HG03159 (cell line): Measurements from ENCODE around the gene EIF4G3.
A peak's percentile ranks its signal among the peaks of the same experiment; 100 is the strongest.
"Not testable (repeated sequence)": the region's sequence is repeated elsewhere in the genome, so short reads cannot be mapped to it uniquely, and the experiment has no call there.

Experiments used
- ATAC-seq: cut with Tn5 transposase; IDR thresholded peaks from one replicate; pipeline ENCODE4 v1.9.1; 2021; ENCODE audit warnings: mild to moderate bottlenecking, moderate library complexity; ENCODE audit not compliant: unreplicated experiment

Gene EIF4G3

DNA sequence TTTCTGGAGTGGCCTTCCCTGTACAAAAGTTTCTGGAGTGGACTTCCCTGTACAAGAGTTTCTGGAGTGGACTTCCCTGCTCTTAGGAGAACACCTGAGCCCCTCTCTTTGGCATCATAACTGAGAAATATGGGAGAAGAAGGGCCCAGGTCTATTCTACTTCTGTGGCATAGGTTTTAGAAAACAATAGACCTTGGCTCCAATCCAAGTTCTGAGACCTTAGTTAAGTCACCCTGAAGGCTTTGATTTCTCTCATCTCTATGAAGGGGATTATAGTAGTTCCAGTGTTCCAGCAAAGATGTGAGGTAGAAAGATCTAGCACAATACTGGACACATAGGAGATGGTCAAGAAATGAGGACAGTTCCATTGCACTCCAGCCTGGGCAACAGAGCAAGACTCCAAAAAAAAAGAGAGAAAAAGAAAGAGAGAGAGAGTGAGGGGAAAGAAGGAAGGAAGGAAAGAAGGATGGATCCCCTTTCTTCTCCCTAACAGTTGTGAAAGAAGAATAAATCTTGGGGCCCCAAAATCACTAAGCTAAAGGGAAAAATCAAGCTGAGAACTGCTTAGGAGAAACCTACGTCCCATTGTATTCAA, 13.3 kb upstream of the EIF4G3 start:
- no peak for ATAC-seq

DNA sequence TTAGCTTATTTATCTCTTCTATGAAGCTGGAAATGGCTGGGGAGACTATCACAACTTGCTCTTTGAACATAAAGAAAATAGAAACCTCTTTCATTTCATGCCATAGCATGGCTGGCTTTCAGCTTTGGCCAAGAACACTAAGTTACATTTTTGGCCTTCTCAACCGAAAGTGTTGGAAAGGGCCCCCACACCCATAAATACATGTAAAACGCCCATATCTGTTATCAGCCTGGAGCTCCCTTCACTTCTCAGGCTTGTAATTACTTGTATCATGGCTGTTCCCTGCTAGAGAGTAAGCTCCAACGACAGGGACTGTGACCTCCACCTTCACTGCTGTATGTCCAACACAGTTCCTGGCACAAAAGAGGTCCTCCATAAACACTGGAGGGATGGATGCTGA, 12.7 kb upstream of the EIF4G3 start:
- ATAC-seq: no peak

GRCh38 chr1:21188235-21188634, 11.5 kb upstream of the EIF4G3 start:
- ATAC-seq: no peak

GRCh38 chr1:21185221-21185731, 8.6 kb upstream of the EIF4G3 start:
- no peak for ATAC-seq

- no peak for ATAC-seq
Measured at GRCh38 chr1:21184276-21184675, 7.6 kb upstream of the EIF4G3 start.

DNA sequence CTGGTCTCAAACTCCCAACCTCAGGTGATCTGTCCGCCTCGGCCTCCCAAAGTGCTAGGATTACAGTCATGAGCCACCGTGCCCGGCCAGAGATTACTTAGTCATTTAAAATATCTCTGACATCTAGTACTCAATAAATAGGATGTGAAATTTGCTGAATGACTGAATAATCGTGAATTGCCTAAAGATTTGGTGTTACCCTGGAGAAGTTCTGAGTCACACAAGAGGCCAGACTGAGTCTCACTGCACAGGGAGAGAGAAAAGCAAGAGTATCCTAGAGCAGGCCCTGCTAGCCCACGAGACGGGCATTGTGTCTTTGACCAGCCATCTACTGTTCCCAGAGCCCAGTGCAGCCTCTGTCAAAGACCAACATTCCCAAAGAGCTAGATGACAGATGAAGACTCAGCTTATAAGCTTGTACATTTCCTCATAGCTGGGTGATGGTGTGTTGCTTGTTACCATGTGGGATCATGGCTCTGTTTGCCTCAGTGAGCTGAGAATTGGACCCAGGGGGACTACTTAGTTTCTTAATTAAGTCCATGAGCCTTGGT, 5.6 kb upstream of the EIF4G3 start:
- ATAC-seq: no peak

DNA sequence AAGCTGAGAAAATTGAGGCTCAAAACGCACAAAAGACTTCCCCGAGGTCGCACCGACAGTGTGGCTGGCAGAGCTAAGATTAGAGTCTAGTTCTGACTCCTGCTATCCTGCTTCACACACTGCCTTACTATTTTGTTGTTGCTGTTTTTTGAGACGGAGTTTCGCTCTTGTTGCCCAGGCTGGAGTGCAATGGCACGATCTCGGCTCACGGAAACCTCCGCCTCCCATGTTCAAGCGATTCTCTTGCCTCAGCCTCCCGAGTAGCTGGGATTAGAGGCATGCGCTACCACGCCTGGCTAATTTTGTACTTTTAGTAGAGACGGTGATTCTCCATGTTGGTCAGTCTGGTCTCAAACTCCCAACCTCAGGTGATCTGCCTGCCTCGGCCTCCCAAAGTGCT, 1.6 kb upstream of the EIF4G3 start:
- ATAC-seq: not testable (repeated sequence)

- ATAC-seq: peak; percentile 13
Measured at GRCh38 chr1:21175670-21176581, 771 bp downstream of the EIF4G3 start.

- ATAC-seq: no peak
Measured at GRCh38 chr1:21175324-21175669, 1.4 kb downstream of the EIF4G3 start.

GRCh38 chr1:21174654-21175323, 1.9 kb downstream of the EIF4G3 start:
- no peak for ATAC-seq

DNA sequence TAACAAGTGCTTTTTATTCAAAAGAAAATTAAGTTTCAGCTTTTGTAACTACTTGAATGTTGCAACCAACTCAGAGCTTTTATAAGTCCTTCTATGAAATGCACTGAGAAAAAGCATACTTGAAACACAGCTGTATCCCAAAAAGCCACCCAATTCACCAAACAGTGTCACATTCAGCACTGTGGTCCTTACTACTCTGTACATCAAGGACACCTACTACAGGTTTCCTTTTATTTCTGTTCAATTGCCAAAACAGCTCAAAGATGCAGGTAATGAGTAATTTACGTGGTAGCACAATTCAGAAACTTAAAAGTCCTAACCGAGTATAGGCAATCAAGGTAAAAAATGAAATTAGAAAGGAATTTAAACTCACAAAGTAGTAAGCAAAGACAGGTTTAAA, 2.5 kb downstream of the EIF4G3 start:
- no peak for ATAC-seq

- not testable (repeated sequence) for ATAC-seq
Measured at GRCh38 chr1:21173096-21173495, 3.6 kb downstream of the EIF4G3 start.

GRCh38 chr1:21170837-21171236, 5.9 kb downstream of the EIF4G3 start:
- ATAC-seq: not testable (repeated sequence)

- ATAC-seq: no peak
Measured at GRCh38 chr1:21168444-21168843, 8.3 kb downstream of the EIF4G3 start.

- no peak for ATAC-seq
Measured at GRCh38 chr1:21165646-21166045, 11.1 kb downstream of the EIF4G3 start.

DNA sequence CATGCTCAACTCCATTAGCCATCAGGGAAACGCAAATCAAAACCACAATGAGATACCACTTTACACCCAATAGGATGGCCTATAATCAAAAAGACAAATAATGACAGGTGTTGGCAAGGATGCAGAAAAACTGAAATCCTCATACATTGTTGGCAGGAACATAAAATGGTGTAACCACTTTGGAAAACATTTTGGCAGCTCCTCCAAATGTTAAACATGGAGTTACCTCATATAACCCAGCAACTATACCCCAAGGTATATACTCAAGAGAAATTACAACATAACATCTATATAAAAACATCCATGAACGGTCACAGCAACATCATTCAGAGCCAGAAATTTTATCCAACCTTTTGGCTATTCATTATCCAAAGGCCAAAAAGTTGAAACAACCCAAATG, 11.6 kb downstream of the EIF4G3 start:
- no peak for ATAC-seq

- no peak for ATAC-seq
Measured at GRCh38 chr1:21164266-21164665, 12.4 kb downstream of the EIF4G3 start.

DNA sequence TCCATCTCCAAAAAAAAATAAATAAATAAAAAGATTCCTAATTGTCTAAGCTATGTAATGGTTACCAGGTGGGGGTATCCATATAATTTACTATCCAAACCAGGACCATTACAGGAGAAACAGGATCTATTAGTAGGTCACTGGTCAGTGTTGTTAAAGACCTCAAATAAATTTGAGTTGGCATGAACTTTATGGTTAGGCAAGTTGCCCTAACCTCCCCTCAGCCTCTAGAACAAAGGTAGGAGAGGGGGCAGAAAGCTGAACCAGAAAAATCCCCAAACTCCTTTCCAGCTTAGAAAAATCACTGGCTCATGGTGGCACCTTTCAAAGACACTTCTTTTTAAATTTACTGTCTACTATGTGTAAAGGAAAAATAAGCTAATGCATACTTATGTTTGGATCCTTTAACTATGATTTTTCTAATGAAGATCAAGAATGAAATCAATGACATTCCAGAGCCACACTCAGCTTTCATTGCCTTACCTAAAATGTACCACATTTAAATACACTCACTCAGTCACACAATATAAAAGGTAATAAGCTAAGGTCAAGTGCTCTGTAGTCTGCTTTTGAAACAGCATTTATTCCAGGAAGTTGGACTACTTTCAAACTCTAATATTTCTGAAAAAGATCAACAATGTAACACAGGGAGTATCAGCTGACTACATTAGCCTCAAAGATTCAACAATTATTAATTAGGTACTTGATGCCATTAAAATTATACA, 13.8 kb downstream of the EIF4G3 start:
- ATAC-seq: no peak

DNA sequence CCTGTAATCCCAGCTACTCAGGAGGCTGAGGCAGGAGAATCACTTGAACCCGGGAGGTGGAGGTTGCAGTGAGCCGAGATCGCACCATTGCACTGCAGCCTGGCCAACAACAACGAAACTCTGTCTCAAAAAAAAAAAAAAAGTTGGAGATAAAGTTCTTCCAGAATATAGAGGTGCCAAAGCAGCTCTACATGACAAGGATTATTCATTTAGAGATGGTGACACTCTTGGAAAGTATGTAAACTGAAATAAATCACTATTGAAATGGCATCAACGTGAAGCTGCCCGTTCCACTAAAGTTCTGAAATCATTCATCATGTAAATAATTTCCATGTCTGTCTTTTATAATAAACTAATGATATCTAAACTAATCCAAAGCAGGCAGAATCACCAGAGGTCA, 14.9 kb downstream of the EIF4G3 start:
- ATAC-seq: no peak

GRCh38 chr1:21160263-21160796, 16.4 kb downstream of the EIF4G3 start:
- no peak for ATAC-seq

DNA sequence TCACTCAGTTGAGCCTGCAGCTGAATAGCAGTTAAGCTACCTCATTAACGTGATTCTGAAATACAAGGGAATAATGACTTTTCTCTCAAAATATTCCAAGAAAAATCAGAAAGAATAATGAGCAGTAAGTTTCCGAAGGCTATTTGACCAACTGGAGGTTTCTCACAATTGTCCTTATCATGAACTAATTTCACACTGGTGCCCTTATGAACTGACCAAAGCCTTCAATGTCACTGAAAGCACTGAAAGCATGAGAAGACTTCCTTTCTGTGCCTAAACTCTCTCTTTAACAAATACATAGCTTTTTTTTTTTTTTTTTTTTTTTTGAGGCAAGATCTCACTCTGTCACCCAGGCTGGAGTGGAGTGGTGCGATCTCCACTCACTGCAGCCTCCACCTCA, 18.8 kb downstream of the EIF4G3 start:
- ATAC-seq: no peak
